HG03066 (cell line): Measurements from ENCODE around the gene MSI2.

Source experiments
- ATAC-seq: cut with Tn5 transposase; IDR thresholded peaks from one replicate; pipeline ENCODE4 v1.9.1; 2021; ENCODE audit warnings: low read depth; ENCODE audit not compliant: unreplicated experiment

MSI2 gene

DNA sequence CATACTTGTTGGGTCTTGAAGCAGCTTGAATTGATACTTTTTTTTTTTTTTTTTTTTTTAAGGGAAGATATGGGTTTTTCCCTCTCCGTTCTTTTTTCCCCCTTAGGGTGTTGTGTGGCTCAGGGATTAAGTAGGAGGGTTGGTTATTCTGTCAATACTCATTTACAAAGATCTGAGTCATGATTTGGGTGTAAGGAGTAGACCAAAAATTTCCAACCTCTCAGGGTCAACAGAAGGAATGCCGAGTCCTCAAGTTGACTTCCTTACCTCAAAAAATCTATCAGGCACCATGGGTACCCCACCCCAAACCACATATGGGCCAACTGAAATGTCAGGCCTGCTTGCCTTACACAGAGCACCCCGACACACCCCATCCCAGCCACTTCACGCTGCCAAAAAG is 258.3 kb downstream of the MSI2 start:
- ATAC-seq: no peak

DNA sequence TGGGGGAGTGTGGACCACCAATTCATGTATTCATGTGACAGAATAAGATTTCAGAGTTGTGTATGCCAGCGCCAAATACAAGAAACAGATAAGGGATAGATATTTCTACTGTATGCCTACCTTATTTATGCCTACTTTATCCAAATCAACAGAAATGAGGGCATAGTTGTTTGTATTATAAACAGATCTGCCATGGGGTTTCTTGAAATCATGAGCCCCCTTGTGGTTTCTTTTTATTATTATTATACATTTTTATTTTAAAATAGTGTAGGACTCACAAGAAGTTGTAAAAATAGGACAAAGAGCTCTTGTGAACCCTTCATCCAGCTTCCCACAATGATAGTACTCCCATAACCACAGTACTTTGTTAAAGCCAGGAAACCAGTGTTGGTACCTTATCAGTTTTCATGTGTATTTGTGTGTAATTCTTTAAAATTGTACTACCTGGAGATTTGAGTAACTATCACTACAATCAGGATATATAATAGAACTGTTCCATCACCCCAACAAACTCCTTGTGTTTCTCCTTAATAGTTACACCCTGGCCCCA is 259.4 kb downstream of the MSI2 start:
- no peak for ATAC-seq

- ATAC-seq: no peak
Measured at GRCh38 chr17:57516290-57517230, 260.2 kb downstream of the MSI2 start.

- ATAC-seq: no peak
Measured at GRCh38 chr17:57517273-57517631, 260.9 kb downstream of the MSI2 start.

DNA sequence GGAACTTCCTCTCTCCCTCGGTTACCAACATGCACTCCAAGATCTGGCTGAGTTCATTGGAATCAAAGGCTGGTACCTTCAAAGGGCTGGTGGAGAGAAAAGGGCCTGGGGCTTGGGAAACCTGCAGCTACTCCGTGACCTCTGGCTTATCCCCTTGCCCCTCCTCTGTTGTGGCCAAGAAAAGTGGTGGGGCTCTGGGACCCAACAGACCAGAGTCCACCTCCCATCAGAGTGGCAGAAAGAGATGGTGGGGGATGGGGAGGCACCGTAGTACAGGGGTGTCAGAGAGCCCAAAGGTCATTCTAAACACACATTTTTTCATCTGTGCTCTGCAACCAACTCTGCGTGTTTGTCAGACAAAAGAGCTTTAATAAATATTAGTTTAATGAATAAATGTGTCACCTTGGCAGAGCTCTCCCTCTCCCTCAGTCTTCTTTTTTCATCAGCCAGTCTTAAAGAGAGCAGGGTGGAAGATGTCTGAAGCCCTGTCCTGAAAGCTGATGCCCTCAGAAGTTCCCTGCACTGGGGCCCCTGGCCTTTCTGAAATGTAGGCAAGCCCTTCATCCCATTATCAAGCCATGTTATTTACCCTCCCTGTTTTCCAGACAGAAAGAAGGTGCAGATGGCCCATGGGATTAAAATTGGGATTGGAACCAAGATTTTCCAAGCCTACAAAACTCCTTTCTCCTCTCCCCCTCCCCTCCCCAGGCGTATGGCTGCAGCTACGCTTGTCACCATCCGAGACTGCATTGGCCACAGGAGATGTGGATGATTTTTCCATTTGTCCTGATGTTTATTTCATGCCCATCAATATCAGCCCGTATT is 261.5 kb downstream of the MSI2 start:
- no peak for ATAC-seq

GRCh38 chr17:57518587-57519581 is 262.6 kb downstream of the MSI2 start:
- ATAC-seq: no peak

DNA sequence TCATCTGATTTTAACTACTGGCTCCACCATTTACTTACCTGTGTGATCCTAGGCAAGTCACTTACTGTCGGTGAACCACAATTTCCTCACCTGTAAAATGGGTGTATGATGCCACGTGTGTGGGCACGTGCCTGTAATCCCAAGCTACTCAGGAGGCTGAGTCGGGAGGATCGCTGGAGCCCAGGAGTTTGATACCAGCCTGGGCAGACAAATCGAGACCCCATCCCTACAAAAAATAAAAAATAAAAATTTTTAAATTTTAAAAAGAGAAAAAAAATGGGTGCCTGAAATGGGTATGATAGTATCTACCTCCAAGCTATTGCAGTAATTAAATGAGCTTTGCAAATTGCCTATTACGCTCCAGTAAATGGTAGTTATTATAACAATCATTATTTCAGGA is 263.5 kb downstream of the MSI2 start:
- no peak for ATAC-seq

DNA sequence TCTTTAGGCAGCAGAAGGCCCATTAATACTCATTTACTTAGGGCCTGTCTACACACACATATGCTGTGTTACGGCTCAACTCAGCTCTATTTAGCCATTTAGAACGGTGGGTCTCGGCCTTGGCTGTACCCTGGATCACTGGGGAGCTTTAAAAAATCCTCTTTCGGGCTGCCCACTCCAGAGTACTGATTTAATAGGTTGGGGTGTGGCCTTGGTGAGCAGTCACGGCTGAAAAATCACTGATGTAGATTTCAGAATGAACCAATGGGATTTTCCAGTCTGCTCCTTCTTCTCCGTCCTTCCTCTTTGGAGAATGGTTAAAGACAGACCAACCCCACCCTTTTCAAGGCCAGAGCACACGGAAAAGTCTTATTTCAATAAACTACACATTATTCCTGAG is 265.3 kb downstream of the MSI2 start:
- no peak for ATAC-seq

DNA sequence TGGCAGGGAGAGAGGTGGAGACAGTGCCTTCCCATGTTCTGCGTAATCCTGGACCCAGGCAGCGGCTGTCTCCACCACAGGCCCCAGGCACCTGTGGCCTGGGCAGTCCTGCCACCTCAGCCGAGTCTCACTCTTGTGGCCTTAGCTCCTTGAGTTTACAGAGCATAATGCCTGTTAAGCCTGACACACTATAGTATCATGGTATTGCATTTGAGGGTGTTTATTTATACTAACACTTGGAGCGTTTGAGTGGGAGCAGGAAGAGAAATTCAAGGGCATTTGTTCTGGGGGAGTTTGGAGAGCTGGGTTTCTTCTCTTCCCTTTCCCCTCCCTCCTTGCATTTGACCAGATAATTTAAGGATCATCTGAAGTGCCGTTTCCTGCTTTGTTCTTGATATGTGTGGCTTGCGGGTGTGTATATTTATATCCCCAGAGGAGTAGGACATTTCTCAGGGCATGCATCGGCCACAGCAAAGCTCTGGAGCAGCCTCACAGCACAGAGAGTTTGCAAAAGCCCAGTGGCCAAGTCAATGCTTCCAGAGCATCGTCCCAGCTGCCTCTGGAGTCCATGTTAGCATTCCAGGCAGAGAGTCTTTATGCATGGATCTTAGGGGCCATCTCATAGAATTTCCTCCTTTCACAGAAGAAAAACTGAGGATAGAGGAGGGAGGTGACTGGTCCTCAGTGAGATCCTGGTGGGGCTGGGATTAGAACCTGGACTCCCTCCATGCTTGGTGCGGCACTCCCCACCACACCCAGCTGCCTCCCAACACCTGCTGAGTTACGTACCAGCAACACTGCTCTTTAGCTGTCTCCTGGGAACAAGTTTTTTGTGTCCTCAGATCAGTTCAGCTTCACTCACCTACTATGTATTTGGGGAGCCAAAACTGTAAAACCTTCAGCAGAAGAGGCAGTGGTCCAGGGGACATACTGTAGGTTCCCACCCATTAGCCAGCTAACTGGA is 266.0 kb downstream of the MSI2 start:
- ATAC-seq: no peak

- ATAC-seq: no peak
Measured at GRCh38 chr17:57523926-57524632, 267.8 kb downstream of the MSI2 start.

- no peak for ATAC-seq
Measured at GRCh38 chr17:57524839-57525568, 268.7 kb downstream of the MSI2 start.

GRCh38 chr17:57527221-57528057 is 271.1 kb downstream of the MSI2 start:
- ATAC-seq: no peak

DNA sequence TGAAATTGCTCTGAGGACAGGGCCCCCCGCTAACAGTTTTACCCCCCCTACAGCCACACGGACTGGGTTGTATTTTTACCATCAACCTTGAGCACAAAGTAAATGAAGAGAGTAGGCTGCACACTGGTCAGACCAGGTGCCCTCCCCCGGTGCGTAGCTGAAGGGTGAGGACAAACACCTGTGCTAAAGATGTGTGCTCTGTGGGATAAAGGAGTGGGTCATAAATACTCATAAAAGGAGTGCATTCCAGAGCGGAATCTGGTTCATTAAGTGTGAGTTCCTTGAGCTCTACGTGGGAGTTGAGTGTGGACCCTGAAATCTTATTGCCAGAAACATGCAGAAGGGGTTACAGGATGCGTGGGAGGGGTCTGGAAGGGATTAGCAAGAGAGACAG is 271.7 kb downstream of the MSI2 start:
- no peak for ATAC-seq

DNA sequence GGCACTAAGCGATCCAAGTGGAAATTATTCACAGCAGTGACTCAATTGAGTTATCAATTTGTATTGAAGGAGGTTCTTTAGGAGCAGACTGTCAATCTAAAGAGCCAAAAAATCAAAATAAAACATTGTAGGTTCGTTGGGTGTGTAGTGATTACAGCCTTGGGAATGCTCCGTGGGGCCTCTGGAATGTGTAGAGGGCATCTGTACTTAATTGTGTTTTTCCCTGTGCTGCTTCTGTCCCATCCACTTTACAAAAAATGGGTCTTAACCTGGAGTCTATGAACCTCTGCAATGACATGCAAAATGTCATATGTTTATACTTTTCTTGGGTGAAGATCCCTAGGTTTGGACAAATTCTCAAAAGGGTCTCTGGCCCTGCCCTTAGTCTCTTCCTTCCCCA is 273.7 kb downstream of the MSI2 start:
- ATAC-seq: no peak

DNA sequence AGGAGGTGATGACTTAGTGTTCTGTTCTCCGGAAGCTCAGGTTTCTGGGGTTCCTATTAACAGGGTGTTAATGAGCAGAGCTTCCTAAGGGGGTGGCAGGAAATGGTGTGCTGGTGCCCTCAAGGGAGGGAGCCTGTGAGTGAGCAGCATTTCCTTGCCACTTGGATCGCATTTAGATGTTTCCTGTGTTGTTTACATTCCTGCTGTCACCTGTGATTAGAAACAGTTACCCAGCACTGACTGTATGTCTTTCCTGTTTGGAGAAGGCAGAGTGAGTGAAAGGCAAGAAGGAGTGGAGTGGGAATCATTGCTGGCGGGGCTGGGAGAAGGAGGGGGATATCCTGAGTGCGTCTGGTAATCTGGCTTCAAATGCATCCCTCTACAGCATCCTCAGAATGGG is 274.2 kb downstream of the MSI2 start:
- no peak for ATAC-seq

GRCh38 chr17:57531078-57531477 is 274.8 kb downstream of the MSI2 start:
- no peak for ATAC-seq
